Right renal pelvis (tissue), 4 donors: Measurements from ENCODE around the gene INCENP. TPM values are rescaled to one million over a fixed set of nuclear protein-coding genes. Genes with fewer than 3 reads are reported as not detected.

Source experiments
- DNase-seq, 4 donors: peaks; one replicate each; pipeline ENCODE4 v3.0.0-alpha.2; 2013; ENCODE audit warnings: low read depth in 4 of 4, low spot score in 3 of 4, missing footprints in 1 of 4
- polyA plus RNA-seq, 4 donors: library from polyadenylated mRNA; unstranded; fragments of 120-200 nt; gene quantifications; one replicate each; pipeline ENCODE4 v1.2.1, GENCODE V29; 2013; ENCODE audit not compliant: insufficient read length in 4 of 4

INCENP gene
- polyA plus RNA-seq, 4 donors: 34.6 to 39.1 (median 36.1) TPM

GRCh38 chr11:62140304-62141110, 16.7 kb downstream of the INCENP start:
- no peak for DNase-seq

GRCh38 chr11:62141111-62142042, 17.6 kb downstream of the INCENP start:
- DNase-seq: no peak

- no peak for DNase-seq
Observed at GRCh38 chr11:62142043-62142375, 18.2 kb downstream of the INCENP start.

- DNase-seq: no peak
Observed at GRCh38 chr11:62142921-62143320, 19.1 kb downstream of the INCENP start.

GRCh38 chr11:62143727-62144126, 19.9 kb downstream of the INCENP start:
- DNase-seq: no peak

- no peak for DNase-seq
Observed at GRCh38 chr11:62144641-62145255, 20.9 kb downstream of the INCENP start.

GRCh38 chr11:62145261-62145871, 21.6 kb downstream of the INCENP start:
- no peak for DNase-seq

GRCh38 chr11:62146476-62147200, 22.8 kb downstream of the INCENP start:
- DNase-seq: no peak

GRCh38 chr11:62147545-62147944, 23.7 kb downstream of the INCENP start:
- no peak for DNase-seq

GRCh38 chr11:62148271-62148980, 24.6 kb downstream of the INCENP start:
- DNase-seq: no peak

GRCh38 chr11:62149986-62150886, 26.4 kb downstream of the INCENP start:
- DNase-seq: no peak

GRCh38 chr11:62150887-62151736, 27.3 kb downstream of the INCENP start:
- DNase-seq: no peak

GRCh38 chr11:62151737-62152102, 27.9 kb downstream of the INCENP start:
- no peak for DNase-seq

GRCh38 chr11:62152245-62153086, 28.7 kb downstream of the INCENP start:
- no peak for DNase-seq

GRCh38 chr11:62153087-62153395, 29.2 kb downstream of the INCENP start:
- DNase-seq: no peak

GRCh38 chr11:62153617-62154016, 29.8 kb downstream of the INCENP start:
- no peak for DNase-seq

- no peak for DNase-seq
Observed at GRCh38 chr11:62157603-62158002, 33.8 kb downstream of the INCENP start.
